GM12872 (cell line): ENCODE data around the gene CCDC112.

Experiments
- CTCF ChIP-seq: IDR thresholded peaks from 3 replicates; pipeline ENCODE4 v1.5.1; 2011; ENCODE audit warnings: low read depth, mild to moderate bottlenecking, low read length, moderate library complexity; ENCODE audit not compliant: insufficient read depth

Gene CCDC112

GRCh38 chr5:115295777-115296123 is 704 bp downstream of the CCDC112 start:
- TF ChIP-seq CTCF = no peak

GRCh38 chr5:115291397-115291796 is 5.1 kb downstream of the CCDC112 start:
- no peak for TF ChIP-seq CTCF

GRCh38 chr5:115289104-115289503 is 7.3 kb downstream of the CCDC112 start:
- no peak for TF ChIP-seq CTCF

- no peak for TF ChIP-seq CTCF
Measured at GRCh38 chr5:115284021-115284420, 12.4 kb downstream of the CCDC112 start.

- no peak for TF ChIP-seq CTCF
Measured at GRCh38 chr5:115282131-115282530, 14.3 kb downstream of the CCDC112 start.

- TF ChIP-seq CTCF = no peak
Measured at GRCh38 chr5:115274584-115274983, 21.9 kb downstream of the CCDC112 start.

GRCh38 chr5:115272297-115272958 is 24.0 kb downstream of the CCDC112 start:
- no peak for TF ChIP-seq CTCF
